Ramos (cell line): Measurements from ENCODE around the gene C11orf65.
"Not testable (repeated sequence)": the region's sequence is repeated elsewhere in the genome, so short reads cannot be mapped to it uniquely, and the experiment has no call there.

ENCODE experiments used
- in situ Hi-C: fragments of 300-500 bp; cut with MboI; formaldehyde crosslinking; loops from one replicate; pipeline ENCODE4 v1.14.3; 2022; ENCODE audit warnings: low sequenced_read_pairs; ENCODE audit not compliant: unreplicated experiment

Gene C11orf65

DNA sequence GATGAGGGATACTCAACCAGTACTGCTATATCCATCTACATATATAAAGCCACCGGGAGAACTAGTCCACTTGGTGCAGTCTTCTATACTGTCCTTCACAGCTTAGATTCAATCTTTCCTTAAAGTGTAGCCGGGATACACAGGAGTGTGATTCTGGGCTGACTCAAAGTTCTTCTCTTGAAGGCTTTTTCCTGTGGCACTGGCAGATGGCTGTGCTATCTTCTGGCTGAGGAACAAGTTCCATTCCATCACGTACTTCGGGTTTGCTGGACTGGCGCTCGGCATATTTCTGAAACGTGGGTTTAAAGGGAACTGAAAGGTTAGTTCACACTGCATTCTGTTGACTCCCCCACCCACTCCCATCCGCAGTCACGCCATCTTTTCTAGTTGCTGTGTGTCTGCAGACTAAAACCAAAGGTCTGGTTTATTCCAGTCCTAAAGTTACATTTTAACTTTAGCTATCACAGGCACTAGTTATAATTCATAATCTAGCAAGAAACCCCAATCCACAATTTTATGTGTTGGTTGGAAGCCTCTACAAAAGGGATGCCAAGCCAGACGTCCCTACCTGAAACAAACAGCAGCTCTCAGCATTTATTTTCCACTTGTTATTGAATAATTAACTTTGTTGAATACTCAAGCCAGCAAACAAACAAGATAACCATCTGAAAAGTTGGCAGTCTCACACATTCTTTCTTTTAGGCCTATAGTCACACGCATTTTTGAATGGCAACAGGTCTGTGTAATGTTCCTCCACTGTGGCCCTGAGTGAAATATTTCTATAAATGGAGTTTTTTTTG lies 7.5 kb upstream of the C11orf65 start:
- in situ Hi-C loops: no loop called here

- in situ Hi-C loops: no loop called here
These were observed 5.4 kb upstream of the C11orf65 start for GRCh38 chr11:108472681-108473080.

DNA sequence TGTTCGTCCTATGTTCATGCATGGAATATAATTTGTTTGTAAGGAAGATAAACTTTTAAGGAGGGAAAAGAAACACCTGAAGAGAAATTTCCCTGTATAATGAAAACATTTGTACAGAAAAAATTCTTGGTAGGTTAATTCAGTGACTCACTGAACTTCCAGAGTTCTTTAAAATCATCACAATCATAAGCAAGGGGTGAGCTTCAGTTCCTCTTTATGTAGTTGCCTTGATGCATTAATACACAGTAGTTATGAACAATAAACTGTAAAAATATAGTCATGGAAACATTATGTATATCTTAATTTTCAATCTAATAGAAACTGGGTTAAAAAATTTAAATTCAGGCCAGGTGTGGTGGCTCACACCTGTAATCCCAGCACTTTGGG lies 1.1 kb upstream of the C11orf65 start:
- in situ Hi-C loops: no loop called here

DNA sequence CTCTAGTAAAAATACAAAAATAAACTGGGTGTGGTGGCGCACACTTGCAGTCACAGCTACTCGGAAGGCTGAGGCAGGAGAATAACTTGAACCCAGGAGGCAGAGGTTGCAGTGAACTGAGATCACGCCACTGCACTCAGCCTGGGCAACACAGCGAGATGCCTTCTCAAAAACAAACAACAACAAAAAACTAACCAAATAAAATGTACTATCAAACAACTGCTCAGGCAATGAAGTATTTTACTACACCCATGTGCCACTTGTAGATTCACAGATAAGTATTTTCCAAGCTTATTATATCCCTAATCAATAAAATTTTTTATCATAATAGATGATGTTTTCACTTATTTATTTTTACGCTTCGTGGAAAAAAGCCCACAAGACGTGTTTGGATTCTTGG lies 924 bp downstream of the C11orf65 start:
- in situ Hi-C loops: no loop called here

- in situ Hi-C loops: no loop called here
These were observed 14.0 kb downstream of the C11orf65 start for GRCh38 chr11:108453207-108453835.

GRCh38 chr11:108441445-108441844 lies 25.9 kb downstream of the C11orf65 start:
- in situ Hi-C loops: not testable (repeated sequence)

DNA sequence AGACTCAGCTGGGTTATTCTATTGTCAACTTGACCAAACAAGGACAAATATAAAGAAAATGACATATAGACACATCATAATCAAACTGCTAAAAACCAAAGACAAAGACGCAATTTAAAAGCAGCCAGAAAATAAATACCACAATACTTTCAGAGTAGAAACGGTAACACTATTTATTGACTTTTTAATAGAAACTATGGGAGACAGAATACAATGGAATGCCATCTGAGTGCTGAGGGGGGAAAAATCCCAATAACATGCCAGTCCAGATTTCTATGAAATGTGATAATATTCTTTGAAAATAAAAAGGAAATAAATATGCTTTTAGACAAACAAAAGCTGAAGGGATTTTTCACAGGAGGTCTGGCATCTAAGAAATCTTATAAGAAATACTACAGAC lies 30.7 kb downstream of the C11orf65 start:
- in situ Hi-C loops: no loop called here

DNA sequence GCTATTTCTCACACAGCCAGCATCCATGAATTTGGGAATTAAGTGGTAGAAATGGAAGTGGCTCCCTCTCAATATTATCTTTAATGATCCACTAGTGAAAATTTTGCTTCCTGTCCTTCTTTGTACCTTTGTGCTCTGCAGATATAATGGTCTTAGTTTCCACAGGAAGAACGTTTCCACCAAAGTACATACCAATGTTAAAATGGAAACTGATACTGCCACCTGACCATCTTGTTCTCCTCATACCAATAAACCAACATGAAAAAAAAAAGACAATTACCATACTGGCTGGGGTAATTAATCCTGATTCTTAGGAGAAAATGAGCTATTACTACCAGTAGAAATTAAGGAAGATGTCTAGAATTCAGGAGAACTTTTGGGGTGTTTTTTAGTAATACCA lies 32.3 kb downstream of the C11orf65 start:
- in situ Hi-C loops: no loop called here

DNA sequence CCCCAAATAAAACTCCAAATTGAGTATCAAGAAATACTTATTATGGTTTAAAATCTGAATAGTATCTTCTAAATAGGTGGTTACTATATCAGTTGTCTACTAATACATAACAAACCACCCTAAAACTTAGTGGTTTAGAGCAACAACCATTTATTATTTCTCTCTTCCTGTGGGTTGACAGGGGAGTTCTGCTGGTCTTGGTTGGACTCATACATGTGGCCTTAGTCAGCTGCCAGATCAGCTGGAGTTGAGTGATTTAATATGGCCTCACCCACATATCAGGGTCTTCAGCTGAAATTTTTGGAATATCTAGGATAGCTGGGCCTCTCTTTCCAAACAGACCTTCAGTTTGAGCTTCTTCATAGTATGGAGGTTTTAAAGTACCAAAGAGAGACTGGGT lies 34.5 kb downstream of the C11orf65 start:
- in situ Hi-C loops: no loop called here

- in situ Hi-C loops: no loop called here
These were observed 35.3 kb downstream of the C11orf65 start for GRCh38 chr11:108431997-108432396.

DNA sequence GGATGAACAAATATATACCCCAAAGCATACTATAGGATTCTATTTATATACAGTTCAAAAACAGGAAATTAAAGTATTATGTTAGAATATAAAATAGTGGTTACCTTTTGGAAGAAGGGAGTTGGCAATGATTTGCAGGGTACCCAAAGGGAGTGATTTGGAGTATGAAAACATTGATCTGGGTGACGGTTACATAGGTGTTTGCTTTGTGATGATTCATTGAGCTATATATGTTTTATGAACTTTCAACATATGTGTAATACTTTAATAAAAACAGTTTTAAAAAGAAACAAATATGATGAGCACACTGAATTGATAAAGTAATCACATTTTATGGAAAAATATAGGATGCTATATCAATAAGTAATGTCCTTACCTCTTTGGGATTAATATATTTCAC lies 36.0 kb downstream of the C11orf65 start:
- in situ Hi-C loops: no loop called here

GRCh38 chr11:108417551-108417950 lies 49.8 kb downstream of the C11orf65 start:
- in situ Hi-C loops: not testable (repeated sequence)

GRCh38 chr11:108414958-108415357 lies 52.4 kb downstream of the C11orf65 start:
- in situ Hi-C loops: no loop called here

DNA sequence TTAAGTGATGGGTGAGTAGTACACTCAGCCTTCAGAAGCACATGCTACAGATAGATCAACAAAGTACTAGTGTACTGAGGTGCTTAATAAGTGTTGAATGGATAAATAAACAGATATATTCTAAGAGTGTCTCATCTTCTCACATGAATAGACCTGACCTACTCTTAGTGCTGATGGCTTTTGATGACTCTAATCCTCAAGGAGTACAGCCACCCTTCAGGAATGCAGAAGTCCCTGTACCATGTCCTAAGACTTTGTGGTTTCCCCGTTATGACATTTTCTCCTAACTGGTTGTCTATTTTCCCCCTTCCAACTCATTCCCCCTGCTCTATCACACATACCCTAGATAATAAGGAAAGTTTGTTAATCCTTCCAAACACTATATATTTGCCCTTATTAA lies 61.6 kb downstream of the C11orf65 start:
- in situ Hi-C loops: no loop called here

DNA sequence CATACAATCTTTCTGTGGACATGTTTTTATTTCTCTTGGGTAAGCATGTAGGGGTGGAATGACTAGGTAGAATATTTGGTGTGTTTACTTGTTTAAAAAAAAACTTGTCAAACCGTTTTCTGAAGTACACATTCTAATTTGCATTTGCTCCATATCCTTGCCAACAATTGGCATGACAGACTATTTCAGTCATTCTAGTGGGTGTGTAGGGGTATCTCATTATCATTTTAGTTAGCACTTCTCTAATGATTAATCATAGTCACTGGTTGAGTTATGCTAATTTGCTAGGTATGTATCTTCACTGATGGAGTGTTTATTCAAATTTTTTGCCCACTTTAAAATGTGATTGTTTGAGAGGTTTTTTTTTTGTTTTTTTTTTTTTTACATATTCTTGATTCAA lies 64.3 kb downstream of the C11orf65 start:
- in situ Hi-C loops: no loop called here

DNA sequence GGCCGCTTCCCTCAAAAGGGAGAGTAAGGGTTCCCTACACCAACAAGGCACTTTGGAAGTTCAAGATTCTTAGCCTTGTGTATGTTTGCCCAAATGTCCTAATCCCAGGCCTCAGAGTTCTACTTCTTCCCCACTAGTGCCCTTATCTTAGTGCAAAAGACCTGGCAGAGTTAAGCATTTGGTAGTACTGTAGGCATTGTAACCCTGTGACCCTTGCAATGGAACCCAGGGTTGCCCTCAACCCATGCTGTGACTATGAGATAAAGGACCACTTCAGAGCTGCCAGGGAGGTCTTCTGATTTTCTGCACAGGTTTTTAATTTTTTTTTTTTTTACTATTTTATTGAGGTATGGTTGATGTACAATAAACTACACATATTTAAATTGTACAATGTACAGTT lies 65.1 kb downstream of the C11orf65 start:
- in situ Hi-C loops: no loop called here

DNA sequence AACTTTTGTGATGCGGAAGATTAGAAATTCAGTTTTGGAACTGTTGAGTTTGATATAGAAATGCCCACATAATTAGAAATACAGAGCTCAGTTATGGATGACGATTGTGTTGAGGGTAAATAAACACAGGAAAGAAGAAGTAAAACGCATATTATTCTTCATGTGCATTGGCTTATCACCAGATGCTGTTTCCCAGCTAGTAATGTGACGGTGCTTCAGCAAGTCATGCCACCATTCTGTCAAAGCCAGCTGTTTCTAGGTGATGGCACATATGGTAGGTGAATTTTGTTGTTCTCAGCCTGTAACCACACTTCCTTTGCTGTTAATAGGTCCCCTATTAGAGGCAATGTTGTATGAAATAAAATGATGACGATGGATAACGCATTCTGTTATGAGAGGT lies 68.9 kb downstream of the C11orf65 start:
- in situ Hi-C loops: no loop called here

DNA sequence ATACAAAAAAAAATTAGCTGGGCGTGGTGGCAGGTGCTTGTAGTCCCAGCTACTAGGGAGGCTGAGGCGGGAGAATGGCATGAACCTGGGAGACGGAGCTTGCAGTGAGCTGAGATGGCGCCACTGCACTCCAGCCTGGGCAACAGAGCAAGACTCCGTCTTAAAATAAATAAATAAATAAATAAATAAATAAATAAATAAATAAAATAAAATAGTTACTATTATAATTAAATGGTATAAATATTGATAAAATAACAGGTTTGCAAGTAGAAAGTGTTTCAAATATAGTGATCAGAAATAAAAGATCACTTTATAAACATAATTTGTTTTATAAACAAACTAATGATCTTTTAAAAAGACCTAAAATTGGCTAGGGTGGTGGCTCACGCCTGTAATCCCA lies 70.7 kb downstream of the C11orf65 start:
- in situ Hi-C loops: not testable (repeated sequence)

DNA sequence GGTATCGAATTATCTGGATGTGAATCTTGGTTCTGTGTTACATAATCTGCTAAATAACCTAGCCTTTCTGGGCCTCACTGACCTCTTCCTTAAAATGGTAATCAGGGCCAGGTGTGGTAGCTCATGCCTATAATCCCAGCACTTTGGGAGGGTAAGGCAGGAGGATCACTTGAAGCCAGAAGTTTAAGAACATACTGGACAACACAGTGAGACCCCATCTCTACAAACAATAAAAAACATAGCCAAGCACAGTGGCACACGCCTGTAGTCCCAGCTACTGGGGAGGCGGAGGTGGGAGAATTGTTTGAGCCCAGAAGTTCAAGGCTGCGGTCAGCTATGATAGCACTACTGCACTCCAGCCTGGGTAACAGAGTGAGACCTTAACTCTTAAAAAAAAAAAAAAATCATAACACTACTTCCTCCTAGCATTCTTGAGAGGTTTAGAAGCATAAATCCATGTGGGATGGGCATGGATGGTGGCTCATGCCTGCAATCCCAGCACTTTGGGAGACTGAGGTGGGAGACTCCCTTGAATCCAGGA lies 72.5 kb downstream of the C11orf65 start:
- in situ Hi-C loops: no loop called here

DNA sequence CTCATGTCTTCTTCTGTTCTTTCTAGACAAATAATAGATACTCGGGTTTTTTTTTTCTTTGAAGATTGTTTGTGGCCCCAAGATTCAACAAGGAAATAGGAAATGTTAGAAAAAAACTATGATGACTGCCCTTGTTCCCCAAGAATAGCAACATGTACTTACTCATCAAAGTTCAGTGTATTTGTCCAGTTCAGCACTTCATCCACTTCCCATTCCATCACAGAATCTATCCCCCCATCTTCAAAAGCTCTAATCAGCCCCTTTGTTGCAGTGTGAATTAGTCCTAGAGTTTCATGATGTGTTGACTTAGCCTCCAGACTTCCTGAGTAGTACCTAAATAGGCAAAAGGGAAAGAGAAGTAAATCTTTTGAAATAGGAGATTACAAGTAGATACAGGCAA lies 74.3 kb downstream of the C11orf65 start:
- in situ Hi-C loops: no loop called here

DNA sequence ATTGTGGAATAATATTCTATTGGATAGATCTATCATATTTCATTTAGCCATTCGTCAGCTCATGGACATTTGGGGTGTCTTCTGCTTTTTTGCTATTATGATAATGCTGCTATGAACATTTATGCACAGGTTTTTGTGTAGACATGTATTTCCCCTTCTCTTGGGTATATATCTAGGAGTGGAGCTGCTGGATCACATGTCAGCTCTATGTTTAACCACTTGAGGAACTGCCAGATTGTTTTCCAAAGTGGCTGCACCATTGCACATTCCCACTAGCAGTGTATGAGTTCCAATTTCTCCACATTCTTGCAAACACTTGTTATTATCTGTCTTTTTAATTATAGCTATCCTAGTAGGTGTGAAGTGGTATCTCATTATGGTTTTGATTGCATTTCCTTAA lies 75.0 kb downstream of the C11orf65 start:
- in situ Hi-C loops: no loop called here

GRCh38 chr11:108388576-108388975 lies 78.8 kb downstream of the C11orf65 start:
- in situ Hi-C loops: no loop called here
